AG09309 (cell line): ENCODE results near the gene DCX.

Source experiments
- DNase-seq: peaks from one replicate; pipeline ENCODE4 v3.0.0-alpha.2; 2010; ENCODE audit warnings: low read depth
- H3K4me3 ChIP-seq: 2 replicates; pipeline ENCODE4 v1.5.1; 2011; ENCODE audit warnings: mild to moderate bottlenecking, low read depth, low read length, moderate library complexity; ENCODE audit not compliant: control insufficient read depth
- TF ChIP-seq, protein P1 (sequence below): IDR thresholded peaks from 2 replicates; pipeline ENCODE4 v1.5.1; 2011; ENCODE audit warnings: mild to moderate bottlenecking, low read depth, low read length, inconsistent platforms; ENCODE audit not compliant: insufficient read depth, control insufficient read depth; ENCODE audit errors: missing control alignments

Gene DCX

DNA sequence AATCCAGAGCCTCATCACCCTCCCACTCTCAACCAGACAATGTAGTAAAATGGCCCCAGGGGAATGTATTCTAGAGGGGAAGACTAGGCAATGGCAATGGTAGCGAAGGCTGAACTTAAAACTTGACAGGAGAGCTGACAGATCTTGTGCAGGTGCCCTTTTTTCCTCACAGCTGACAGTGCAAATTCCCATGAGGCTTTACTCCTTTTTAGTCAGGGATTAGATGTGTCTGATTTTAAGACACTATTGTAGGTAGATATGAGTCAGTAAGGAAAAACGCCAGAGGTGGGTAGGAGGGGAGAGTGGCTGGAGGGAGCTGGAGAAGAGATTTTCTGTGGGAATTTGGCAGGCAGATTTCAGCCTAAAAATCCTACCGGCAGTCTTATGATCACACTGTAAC lies 152.4 kb downstream of the DCX start:
- H3K4me3 ChIP-seq, result no peak overlapping the region
- TF ChIP-seq, protein P1, sequence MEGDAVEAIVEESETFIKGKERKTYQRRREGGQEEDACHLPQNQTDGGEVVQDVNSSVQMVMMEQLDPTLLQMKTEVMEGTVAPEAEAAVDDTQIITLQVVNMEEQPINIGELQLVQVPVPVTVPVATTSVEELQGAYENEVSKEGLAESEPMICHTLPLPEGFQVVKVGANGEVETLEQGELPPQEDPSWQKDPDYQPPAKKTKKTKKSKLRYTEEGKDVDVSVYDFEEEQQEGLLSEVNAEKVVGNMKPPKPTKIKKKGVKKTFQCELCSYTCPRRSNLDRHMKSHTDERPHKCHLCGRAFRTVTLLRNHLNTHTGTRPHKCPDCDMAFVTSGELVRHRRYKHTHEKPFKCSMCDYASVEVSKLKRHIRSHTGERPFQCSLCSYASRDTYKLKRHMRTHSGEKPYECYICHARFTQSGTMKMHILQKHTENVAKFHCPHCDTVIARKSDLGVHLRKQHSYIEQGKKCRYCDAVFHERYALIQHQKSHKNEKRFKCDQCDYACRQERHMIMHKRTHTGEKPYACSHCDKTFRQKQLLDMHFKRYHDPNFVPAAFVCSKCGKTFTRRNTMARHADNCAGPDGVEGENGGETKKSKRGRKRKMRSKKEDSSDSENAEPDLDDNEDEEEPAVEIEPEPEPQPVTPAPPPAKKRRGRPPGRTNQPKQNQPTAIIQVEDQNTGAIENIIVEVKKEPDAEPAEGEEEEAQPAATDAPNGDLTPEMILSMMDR, result no peak
- no peak for DNase-seq

DNA sequence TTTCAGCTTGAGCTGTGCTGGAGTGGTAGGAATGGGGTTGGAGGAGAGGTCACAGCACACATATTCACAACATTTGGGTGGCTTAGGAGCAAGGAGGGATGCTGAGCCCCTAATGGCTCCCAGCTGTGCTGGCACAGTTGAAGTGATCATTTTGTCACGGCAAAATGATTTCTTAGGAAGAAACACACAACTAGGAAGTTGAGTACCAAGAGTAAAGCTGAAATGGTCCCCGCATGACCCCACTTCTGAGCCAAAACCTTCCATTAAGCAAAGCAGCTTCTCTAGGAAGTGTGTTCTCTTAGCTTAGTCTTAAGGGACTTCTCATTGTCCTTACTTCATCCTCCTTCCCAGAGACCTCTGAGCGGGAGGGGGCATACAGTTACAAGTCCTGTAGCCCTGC lies 154.3 kb downstream of the DCX start:
- no peak for DNase-seq
- H3K4me3 ChIP-seq, result no peak overlapping the region
- TF ChIP-seq, protein P1, result no peak

DNA sequence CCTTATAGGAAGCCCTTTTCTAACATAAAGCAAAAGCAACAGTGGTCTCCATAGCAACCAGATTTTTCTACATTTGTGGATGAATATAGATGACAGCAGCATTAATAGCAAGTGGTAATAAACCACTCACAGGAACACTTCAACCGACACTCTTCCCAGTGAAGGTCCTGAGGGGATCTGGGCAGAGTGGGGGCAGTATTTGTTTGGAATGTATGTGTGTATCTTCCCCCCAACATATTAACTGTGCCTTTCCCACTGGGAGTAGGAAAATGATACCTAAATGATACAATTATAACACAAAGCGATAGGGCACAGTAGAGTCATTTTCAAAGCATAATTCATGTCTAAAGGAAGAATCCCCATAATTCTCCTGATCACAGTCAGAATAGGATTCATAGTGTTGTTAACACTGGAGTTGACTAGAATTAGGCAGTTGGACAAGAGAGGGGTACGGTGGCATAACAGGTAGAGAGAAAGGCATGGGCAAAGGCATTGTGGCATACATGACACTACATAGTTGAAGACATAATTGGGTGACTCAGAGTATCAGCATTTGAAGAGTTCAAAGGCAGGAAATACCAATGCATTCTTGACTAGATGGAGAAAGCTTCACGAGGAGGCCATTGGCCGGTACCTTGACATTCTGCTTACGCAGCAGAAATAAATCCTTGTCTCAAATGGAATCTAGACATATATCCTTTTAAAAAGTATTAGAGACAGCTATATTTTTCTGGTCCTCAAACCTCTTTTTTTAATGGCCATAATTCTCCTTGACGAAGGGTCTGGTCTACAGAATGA lies 156.9 kb downstream of the DCX start:
- DNase-seq, result no peak
- TF ChIP-seq, protein P1, result no peak
- no peak overlapping the region for H3K4me3 ChIP-seq

DNA sequence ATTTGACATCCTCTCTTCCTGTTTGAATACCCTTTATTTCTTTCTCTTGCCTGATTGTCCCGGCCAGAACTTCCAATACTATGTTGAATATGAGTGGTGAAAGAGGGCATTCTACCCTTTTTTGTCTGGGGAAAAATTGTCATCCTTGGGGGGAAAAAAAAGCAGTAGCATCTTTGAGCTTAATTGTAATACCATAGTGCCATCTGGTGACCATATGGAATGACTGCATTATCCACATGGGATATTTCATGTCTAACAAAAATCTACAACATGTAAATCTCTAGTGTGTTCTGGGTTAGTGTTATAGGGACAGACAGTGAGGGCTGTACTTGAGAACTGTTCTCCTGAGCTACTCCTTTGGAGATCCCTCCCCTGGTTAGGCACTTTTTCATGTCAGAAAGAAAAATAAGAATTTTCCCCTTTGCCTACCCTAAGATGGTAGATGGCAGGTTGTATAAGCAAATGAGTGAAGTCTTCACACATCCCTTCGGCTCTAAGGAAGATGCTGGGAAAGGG lies 167.7 kb downstream of the DCX start:
- TF ChIP-seq, protein P1, result peak; percentile 47
- no peak for DNase-seq
- H3K4me3 ChIP-seq, result no peak overlapping the region
